GM12872 (cell line): ENCODE results near the gene DDX10.

Experiments
- CTCF ChIP-seq: IDR thresholded peaks from 3 replicates; pipeline ENCODE4 v1.5.1; 2011; ENCODE audit warnings: low read depth, mild to moderate bottlenecking, low read length, moderate library complexity; ENCODE audit not compliant: insufficient read depth

DDX10 gene

DNA sequence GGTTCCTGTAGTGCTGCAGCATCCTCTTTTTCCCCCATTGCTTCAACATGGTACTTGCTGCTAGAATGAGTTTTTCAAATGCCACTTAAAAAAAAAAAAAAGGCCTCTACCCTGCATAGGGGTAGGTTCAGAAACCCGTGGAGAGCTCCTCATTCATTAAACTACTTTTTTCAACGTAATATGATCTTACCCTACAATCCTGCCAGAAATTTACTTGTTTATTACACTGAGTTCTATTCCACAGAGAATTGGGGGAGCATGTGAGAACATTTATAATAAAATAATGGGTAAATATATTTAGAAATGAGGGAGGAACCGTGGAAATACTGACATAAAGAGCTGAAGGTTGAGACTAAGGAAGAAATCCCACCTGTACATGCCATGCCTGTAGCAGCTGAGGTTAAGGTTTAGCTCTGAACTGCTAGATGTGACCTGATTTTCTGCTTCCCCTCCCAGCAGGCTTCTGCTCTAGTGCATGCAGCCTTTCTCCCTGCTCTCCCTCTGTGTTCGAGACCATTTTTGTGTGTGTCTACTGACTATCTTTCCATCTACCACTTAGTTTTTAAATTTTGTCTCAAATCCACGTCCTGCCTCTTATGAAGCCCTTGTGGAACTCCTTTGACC lies 225.7 kb downstream of the DDX10 start:
- no peak for TF ChIP-seq CTCF

- no peak for TF ChIP-seq CTCF
Observed at GRCh38 chr11:108891143-108891542, 226.3 kb downstream of the DDX10 start.

- no peak for TF ChIP-seq CTCF
Observed at GRCh38 chr11:108891909-108892511, 227.1 kb downstream of the DDX10 start.

DNA sequence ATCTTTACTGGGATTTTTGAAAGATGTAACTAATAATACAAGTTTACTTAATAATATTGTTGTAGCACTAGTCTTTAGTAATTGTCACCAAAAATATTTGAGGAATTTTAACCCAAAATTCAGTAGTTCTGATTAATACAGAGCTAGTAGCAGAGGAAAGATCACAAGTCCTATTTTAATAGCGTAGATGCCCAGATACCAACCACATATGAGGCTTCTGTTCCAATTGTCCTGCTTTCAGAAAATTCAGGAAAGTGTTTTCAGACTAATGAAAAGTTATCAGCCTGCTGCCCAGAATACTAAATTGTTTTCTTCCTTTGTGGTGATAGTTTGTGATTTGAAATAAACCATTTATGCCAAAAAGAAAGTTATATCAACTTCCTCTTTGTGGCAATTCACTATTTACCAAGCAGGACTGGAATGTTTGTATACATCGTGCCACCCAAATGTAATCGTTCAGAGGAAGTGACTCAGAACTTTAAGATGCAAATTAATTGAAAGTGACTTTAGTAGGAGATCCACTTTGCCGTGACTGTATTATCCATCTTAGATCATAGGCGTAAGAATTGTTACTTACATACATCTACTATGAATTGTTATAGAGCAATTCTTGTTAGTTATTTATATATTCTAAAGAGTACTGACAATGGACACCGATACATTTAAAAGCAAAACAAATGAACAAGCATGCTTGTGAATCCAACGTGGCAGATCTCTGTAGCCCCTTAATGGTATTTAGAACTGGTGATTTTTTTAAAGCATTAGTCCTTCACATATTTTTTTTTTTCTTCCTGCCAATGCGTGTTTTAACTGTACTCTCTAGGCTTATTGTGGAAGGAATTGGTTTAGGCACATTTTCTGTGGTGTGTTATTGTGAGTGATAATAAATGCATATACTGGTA lies 231.0 kb downstream of the DDX10 start:
- no peak for TF ChIP-seq CTCF

DNA sequence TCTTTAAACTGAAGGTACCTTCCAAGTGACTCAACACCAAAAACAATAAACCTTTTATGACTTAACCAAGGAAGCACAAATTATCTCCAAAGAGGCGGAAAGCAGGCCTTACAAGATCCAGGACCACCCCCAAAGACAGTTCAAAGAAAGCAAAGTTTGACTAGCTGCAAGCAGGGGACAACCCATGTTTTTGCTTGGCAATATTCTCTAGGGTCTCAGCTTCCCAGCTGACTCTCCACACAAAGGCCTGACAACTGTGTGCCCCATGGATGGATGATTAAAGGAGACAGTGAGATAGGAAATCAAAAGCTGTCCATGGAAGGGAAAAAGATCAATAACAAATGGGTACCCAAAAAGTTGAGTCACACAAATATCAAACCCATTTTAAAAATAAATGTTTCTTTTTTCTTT lies 232.2 kb downstream of the DDX10 start:
- no peak for TF ChIP-seq CTCF

- TF ChIP-seq CTCF = no peak
Observed at GRCh38 chr11:108897916-108898315, 233.0 kb downstream of the DDX10 start.

GRCh38 chr11:108901359-108901758 lies 236.5 kb downstream of the DDX10 start:
- TF ChIP-seq CTCF = no peak
